Activated CD4-positive, alpha-beta memory T cell treated with anti-CD3 and anti-CD28 coated beads for 36 hours (primary cell): ENCODE results near the gene DAPK2. TPM values are rescaled to one million over a fixed set of nuclear protein-coding genes. Genes with fewer than 3 reads are reported as not detected.
A peak's percentile ranks its signal among the peaks of the same experiment; 100 is the strongest.

Source experiments
- CTCF ChIA-PET: fragments of 350-600 bp; sonication (Branson Sonifier 250); formaldehyde crosslinking; loops from one replicate; lab custom pipeline; 2021; ENCODE audit warnings: antibody characterized with exemption, inconsistent platforms; lab: Charles Lee
- POLR2A ChIA-PET: fragments of 350-600 bp; sonication (Branson Sonifier 250); formaldehyde crosslinking; loops from one replicate; lab custom pipeline; 2021; ENCODE audit warnings: antibody characterized with exemption; lab: Charles Lee
- DNase-seq: peaks from one replicate; pipeline ENCODE4 v3.0.0-alpha.2; 2020
- H3K27ac Mint-ChIP-seq: one replicate; pipeline ENCODE4 v1.8.0; 2021; ENCODE audit warnings: mixed read lengths
- H3K27me3 Mint-ChIP-seq: one replicate; pipeline ENCODE4 v1.8.0; 2021; ENCODE audit warnings: mixed read lengths
- H3K36me3 Mint-ChIP-seq: one replicate; pipeline ENCODE4 v1.8.0; 2021; ENCODE audit warnings: mixed read lengths
- H3K4me1 Mint-ChIP-seq: one replicate; pipeline ENCODE4 v1.8.0; 2021; ENCODE audit warnings: low read depth, mixed read lengths
- H3K4me3 Mint-ChIP-seq: one replicate; pipeline ENCODE4 v1.8.0; 2021; ENCODE audit warnings: mild to moderate bottlenecking, mixed read lengths
- H3K9me3 Mint-ChIP-seq: one replicate; pipeline ENCODE4 v1.8.0; 2021; ENCODE audit warnings: mixed read lengths
- intact Hi-C: fragments of 100-400 bp; cut with micrococcal nuclease; formaldehyde crosslinking; loops from one replicate; pipeline ENCODE4 v1.15.1; 2023
- total RNA-seq, 2 experiments: library from RNA; stranded (reverse); gene quantifications; one replicate each; pipeline ENCODE4 v1.2.3, GENCODE V29; 2021

Gene DAPK2
- total RNA-seq, 2 experiments from 2014 or later = 0.81 to 0.87 TPM

DNA sequence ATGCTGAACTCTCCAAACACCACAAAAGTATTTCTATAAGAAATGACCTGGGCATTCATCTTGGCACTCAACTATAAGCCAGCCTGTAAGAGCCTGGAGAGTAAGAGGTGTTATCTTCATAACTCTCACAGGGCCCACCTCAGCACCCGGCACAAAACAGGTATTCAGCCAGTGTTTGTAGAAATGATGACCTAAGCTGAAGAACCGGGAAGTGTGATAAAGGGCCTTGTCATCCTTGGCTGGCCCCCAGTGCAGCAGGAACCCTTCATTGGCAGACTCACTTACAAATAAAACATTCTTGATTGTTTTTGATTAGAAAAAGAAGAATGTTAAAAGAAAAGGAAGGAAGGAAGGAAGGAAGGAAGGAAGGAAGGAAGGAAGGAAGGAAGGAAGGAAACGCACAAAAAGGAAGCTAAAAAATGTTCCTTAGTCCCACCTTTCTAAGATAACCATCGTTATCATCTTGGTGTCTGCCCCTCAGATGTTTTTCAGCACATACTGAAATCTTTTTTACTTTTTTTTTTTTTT lies 52.1 kb downstream of the DAPK2 start:
- ChIA-PET CTCF (interaction anchor here (0.6 kb wide), 1 partner anchor 880 kb away, joined by 6 read pairs; no protein-coding TSS in a partner anchor), POLR2A (no interaction called here)
- H3K36me3 Mint-ChIP-seq = no peaks in the 10 kb centered on the region
- intact Hi-C loops = no loop called here
- peaks cover 11% of the 10 kb centered on the region for H3K4me1 Mint-ChIP-seq
- no peak overlapping the region for H3K4me3 Mint-ChIP-seq
- H3K27me3 Mint-ChIP-seq = no peaks in the 10 kb centered on the region
- H3K9me3 Mint-ChIP-seq = no peaks in the 10 kb centered on the region
- no peak for DNase-seq
- H3K27ac Mint-ChIP-seq = no peak overlapping the region

- ChIA-PET POLR2A (interaction anchor here (0.6 kb wide), 1 partner anchor 377 kb away, joined by 3 read pairs; no protein-coding TSS in a partner anchor), CTCF (interaction anchor here (0.6 to 0.7 kb wide), 2 partner anchors 52 to 54 kb away, joined by 3 to 6 read pairs; partner anchors contain the start of gene DAPK2)
- Mint-ChIP-seq H3K27ac (no peak overlapping the region), H3K27me3 (no peaks in the 10 kb centered on the region), H3K4me3 (no peak overlapping the region), H3K4me1 (peaks cover 9% of the 10 kb centered on the region), H3K36me3 (no peaks in the 10 kb centered on the region), H3K9me3 (no peaks in the 10 kb centered on the region)
- intact Hi-C loops = no loop called here
- DNase-seq = no peak
These were observed 54.0 kb downstream of the DAPK2 start for GRCh38 chr15:63992300-63992699.

DNA sequence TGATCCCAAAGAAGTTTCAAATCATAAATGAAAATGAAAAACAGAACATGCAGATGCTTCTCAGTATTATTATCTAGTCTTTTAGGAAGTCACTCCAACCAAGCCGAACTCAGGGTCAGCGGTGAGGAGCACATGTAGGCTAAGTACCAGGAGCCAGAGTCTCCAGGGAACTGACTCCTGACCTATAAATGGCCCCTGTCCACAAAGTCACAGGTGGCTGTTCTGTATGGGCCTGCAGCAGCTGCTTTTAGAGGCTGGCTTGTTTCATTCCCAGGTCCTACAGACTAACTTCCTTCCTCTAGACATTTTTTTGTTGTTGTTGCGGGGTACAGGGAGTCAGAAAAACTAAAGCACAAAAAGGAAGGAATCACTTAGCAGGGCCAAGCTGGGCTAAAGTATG lies 54.6 kb downstream of the DAPK2 start:
- H3K27ac Mint-ChIP-seq = no peak overlapping the region
- CTCF ChIA-PET = interaction anchor here (0.7 kb wide), 1 partner anchor 55 kb away, joined by 6 read pairs; the partner anchor contains the start of gene DAPK2
- intact Hi-C loops = no loop called here
- no peaks in the 10 kb centered on the region for H3K36me3 Mint-ChIP-seq
- H3K9me3 Mint-ChIP-seq = no peaks in the 10 kb centered on the region
- POLR2A ChIA-PET = no interaction called here
- H3K4me3 Mint-ChIP-seq = no peak overlapping the region
- H3K4me1 Mint-ChIP-seq = peaks cover 14% of the 10 kb centered on the region
- no peak for DNase-seq
- H3K27me3 Mint-ChIP-seq = no peaks in the 10 kb centered on the region

GRCh38 chr15:63990454-63990853 lies 55.8 kb downstream of the DAPK2 start:
- CTCF ChIA-PET = no interaction called here
- no peak overlapping the region for H3K4me3 Mint-ChIP-seq
- POLR2A ChIA-PET = no interaction called here
- H3K9me3 Mint-ChIP-seq = no peaks in the 10 kb centered on the region
- DNase-seq = no peak
- intact Hi-C loops = no loop called here
- H3K27ac Mint-ChIP-seq = no peak overlapping the region
- H3K4me1 Mint-ChIP-seq = peaks cover 13% of the 10 kb centered on the region
- H3K27me3 Mint-ChIP-seq = no peaks in the 10 kb centered on the region
- H3K36me3 Mint-ChIP-seq = no peaks in the 10 kb centered on the region

- H3K9me3 Mint-ChIP-seq = no peaks in the 10 kb centered on the region
- H3K27ac Mint-ChIP-seq = no peak overlapping the region
- intact Hi-C loops = loop anchor here (1.0 to 5.0 kb wide), 2 partner anchors 21 to 59 kb away; partner anchors contain the start of gene DAPK2
- H3K27me3 Mint-ChIP-seq = no peaks in the 10 kb centered on the region
- peaks cover 13% of the 10 kb centered on the region for H3K4me1 Mint-ChIP-seq
- CTCF ChIA-PET = interaction anchor here (1.1 to 3.5 kb wide), 4 partner anchors 22 to 78 kb away, joined by 3 to 17 read pairs (median 11); partner anchors contain the start of gene DAPK2
- DNase-seq = no peak
- H3K4me3 Mint-ChIP-seq = no peak overlapping the region
- no peaks in the 10 kb centered on the region for H3K36me3 Mint-ChIP-seq
- POLR2A ChIA-PET = no interaction called here
These were observed 58.4 kb downstream of the DAPK2 start for GRCh38 chr15:63987796-63988378.

DNA sequence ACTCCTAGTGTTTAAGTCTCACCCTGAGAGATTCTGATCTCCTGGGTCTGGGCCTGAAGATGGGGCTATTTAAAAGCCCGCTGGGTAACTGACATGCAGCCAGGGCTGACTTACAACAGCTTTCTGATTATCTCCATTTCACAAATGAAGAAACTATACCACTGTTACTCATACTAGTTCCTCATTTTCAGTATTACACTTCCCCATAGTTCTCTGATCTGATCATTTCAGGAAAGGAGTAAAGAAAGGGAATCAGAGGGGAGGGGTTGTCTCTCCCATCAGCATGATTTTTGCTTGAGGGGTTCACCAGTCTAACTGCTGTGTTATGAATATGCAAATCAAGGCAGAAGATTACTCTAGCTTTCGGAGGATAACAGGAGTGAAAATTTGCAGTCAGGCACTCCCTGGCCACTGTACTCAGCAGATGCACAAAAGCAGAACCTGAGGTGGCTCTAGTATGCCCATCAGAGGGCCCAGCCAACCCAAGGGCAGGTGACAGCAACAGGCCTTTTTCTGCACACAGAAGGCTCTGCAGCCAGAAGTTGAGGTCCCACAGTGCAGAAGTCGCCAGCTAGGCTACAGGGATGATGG lies 59.4 kb downstream of the DAPK2 start:
- DNase-seq = peak; percentile 20
- ChIA-PET POLR2A (interaction anchor here (0.7 to 1.5 kb wide), 4 partner anchors 16 to 27 kb away, joined by 3 to 5 read pairs (median 4); no protein-coding TSS in a partner anchor), CTCF (interaction anchor here (0.6 to 3.5 kb wide), 7 partner anchors 9 to 377 kb away, joined by 3 to 17 read pairs (median 3); partner anchors contain the start of gene DAPK2)
- Mint-ChIP-seq H3K36me3 (no peaks in the 10 kb centered on the region), H3K27ac (peak overlapping the region; percentile 38), H3K4me3 (no peak overlapping the region), H3K9me3 (no peaks in the 10 kb centered on the region), H3K4me1 (peaks cover 13% of the 10 kb centered on the region), H3K27me3 (no peaks in the 10 kb centered on the region)
- intact Hi-C loops = loop anchor here (1.0 to 5.0 kb wide), 4 partner anchors 16 to 60 kb away; partner anchors contain the start of gene DAPK2

DNA sequence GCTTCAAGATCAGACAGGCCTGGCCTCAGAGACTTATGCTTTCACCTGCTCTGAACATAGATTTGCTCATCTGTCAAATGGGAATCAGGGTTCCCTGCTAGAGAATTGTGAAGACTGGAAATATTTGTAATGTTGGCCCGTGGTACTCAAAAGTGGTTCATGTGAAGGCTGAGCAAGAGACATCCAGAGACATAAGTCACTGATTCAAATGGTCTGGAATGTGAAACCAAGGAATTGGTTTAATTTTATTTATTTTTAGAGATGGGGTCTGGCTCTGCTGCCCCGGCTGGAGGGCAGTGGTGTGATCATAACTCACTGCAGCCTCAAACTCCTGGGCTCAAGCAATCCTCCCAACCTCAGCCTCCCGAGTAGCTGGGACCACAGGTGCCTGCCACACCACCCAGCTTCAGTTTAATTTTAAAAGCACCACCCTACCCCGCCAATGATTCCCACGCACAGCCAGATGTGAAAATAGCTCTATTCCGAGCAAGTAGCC lies 60.1 kb downstream of the DAPK2 start:
- CTCF ChIA-PET = interaction anchor here (0.6 to 3.5 kb wide), 6 partner anchors 9 to 377 kb away, joined by 3 to 17 read pairs (median 3); partner anchors contain the start of gene DAPK2
- Mint-ChIP-seq H3K4me3 (no peak overlapping the region), H3K9me3 (no peaks in the 10 kb centered on the region), H3K36me3 (no peaks in the 10 kb centered on the region), H3K4me1 (peaks cover 11% of the 10 kb centered on the region), H3K27ac (peak overlapping the region; percentile 38), H3K27me3 (no peaks in the 10 kb centered on the region)
- intact Hi-C loops = loop anchor here (1.0 to 5.0 kb wide), 3 partner anchors 15 to 61 kb away; partner anchors contain the start of gene DAPK2
- no peak for DNase-seq
- POLR2A ChIA-PET = interaction anchor here (0.7 to 1.5 kb wide), 4 partner anchors 16 to 27 kb away, joined by 3 to 5 read pairs (median 4); no protein-coding TSS in a partner anchor

GRCh38 chr15:63985221-63986184 lies 60.8 kb downstream of the DAPK2 start:
- H3K27ac Mint-ChIP-seq = no peak overlapping the region
- ChIA-PET POLR2A (interaction anchor here (0.8 to 1.5 kb wide), 4 partner anchors 14 to 28 kb away, joined by 3 to 4 read pairs (median 3); no protein-coding TSS in a partner anchor), CTCF (interaction anchor here (1.0 to 3.5 kb wide), 5 partner anchors 8 to 61 kb away, joined by 3 to 17 read pairs (median 3); partner anchors contain the start of gene DAPK2)
- no peak for DNase-seq
- no peaks in the 10 kb centered on the region for H3K36me3 Mint-ChIP-seq
- H3K4me3 Mint-ChIP-seq = no peak overlapping the region
- peaks cover 11% of the 10 kb centered on the region for H3K4me1 Mint-ChIP-seq
- no peaks in the 10 kb centered on the region for H3K9me3 Mint-ChIP-seq
- intact Hi-C loops = loop anchor here (1.0 to 5.0 kb wide), 3 partner anchors 14 to 62 kb away; partner anchors contain the start of gene DAPK2
- no peaks in the 10 kb centered on the region for H3K27me3 Mint-ChIP-seq

- CTCF ChIA-PET = no interaction called here
- Mint-ChIP-seq H3K27me3 (no peaks in the 10 kb centered on the region), H3K27ac (no peak overlapping the region), H3K4me3 (no peak overlapping the region), H3K4me1 (peaks cover 11% of the 10 kb centered on the region), H3K9me3 (no peaks in the 10 kb centered on the region), H3K36me3 (no peaks in the 10 kb centered on the region)
- POLR2A ChIA-PET = interaction anchor here (0.9 kb wide), 1 partner anchor 26 kb away, joined by 4 read pairs; no protein-coding TSS in a partner anchor
- no peak for DNase-seq
- intact Hi-C loops = no loop called here
These were observed 62.0 kb downstream of the DAPK2 start for GRCh38 chr15:63984331-63984730.

- no peaks in the 10 kb centered on the region for H3K36me3 Mint-ChIP-seq
- POLR2A ChIA-PET = no interaction called here
- no peak overlapping the region for H3K4me3 Mint-ChIP-seq
- no peaks in the 10 kb centered on the region for H3K27me3 Mint-ChIP-seq
- intact Hi-C loops = no loop called here
- CTCF ChIA-PET = interaction anchor here (0.6 to 0.9 kb wide), 3 partner anchors 12 to 264 kb away, joined by 4 to 6 read pairs (median 4); no protein-coding TSS in a partner anchor
- DNase-seq = no peak
- no peak overlapping the region for H3K27ac Mint-ChIP-seq
- peaks cover 10% of the 10 kb centered on the region for H3K4me1 Mint-ChIP-seq
- H3K9me3 Mint-ChIP-seq = no peaks in the 10 kb centered on the region
These were observed 63.1 kb downstream of the DAPK2 start for GRCh38 chr15:63983061-63983711.
